Right renal cortex interstitium (tissue), 3 donors: Measurements from ENCODE around the gene AKR1C2. TPM values are rescaled to one million over a fixed set of nuclear protein-coding genes. Genes with fewer than 3 reads are reported as not detected.
"Not testable (repeated sequence)": the region's sequence is repeated elsewhere in the genome, so short reads cannot be mapped to it uniquely, and the experiment has no call there.

Experiments used
- DNase-seq, 3 donors: peaks; one replicate each; pipeline ENCODE4 v3.0.0-alpha.2; 2013; ENCODE audit warnings: low read depth in 3 of 3, low spot score in 2 of 3
- polyA plus RNA-seq, 3 donors: library from polyadenylated mRNA; unstranded; fragments of 120-200 nt; gene quantifications; one replicate each; pipeline ENCODE4 v1.2.1, GENCODE V29; 2013; ENCODE audit not compliant: insufficient read length in 3 of 3

AKR1C2 gene
- polyA plus RNA-seq = 10 to 100 TPM in 1 of 3 donors, 1 to 10 TPM in 2; 7.9 to 10.2 (median 8.6) TPM

DNA sequence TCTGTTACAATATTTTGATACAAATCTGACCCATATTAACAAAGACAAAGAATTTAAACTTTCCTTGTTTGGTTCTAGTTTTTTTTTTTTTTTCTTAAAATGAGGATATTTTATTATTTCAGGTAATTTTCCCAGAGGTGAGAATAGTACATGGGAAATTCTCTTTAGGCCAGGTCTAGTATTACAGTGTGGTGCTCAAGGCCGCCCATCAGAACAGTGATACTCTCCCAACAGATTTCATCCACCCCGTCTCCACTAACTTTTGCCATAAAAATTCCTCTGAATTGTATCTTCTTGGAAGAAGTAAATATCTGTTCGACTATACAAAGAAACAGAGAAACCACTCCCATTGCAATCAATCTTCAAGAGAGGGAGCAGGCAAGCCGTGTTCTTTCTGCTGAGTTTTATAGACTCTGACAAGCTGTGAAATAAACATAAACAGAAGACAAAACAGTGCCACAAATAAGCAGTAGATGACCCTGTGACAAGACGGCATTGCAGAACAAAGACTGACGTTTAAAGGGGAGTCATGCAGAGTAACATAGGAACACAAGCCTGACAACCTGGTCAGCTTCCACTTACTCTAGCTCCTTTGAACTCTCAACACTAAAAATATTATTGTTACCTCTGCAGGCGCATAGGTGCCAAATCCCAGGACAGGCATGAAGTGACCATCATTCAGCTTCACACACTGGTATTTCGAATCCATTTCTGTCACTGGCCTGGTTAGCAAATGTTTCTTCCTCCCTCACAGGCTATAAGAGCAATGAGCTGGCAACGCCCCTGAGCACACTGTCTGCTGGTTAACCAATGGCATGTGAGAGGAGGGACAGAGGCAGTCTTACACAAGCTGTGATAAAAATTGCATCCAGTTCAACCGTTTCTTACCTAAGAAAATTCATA is at the start of gene AKR1C2:
AKR1C2 (minus strand) TSS at position 731 of the 903 bp plus-strand sequence; CDS start at position 709, 22 bp downstream.
- DNase-seq = not testable (repeated sequence)

DNA sequence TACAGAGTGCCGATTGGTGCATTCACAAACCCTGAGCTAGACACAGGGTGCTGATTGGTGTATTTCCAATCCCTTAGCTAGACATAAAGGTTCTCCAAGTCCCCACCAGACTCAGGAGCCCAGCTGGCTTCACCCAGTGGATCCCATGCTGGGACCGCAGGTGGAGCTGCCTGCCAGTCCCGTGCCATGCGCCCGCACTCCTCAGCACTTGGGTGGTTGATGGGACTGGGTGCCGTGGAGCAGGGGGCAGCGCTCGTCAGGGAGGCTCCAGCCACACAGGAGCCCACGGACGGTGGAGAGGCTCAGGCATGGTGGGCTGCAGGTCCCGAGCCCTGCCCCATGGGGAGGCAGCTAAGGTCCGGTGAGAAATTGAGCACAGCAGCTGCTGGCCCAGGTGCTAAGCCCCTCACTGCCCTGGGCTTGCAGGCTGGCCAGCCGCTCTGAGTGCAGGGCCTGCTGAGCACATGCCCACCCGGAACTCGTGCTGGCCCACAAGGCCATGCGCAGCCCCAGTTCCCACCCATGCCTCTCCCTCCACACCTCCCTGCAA is 49.4 kb upstream of the AKR1C2 start:
- DNase-seq = not testable (repeated sequence)

DNA sequence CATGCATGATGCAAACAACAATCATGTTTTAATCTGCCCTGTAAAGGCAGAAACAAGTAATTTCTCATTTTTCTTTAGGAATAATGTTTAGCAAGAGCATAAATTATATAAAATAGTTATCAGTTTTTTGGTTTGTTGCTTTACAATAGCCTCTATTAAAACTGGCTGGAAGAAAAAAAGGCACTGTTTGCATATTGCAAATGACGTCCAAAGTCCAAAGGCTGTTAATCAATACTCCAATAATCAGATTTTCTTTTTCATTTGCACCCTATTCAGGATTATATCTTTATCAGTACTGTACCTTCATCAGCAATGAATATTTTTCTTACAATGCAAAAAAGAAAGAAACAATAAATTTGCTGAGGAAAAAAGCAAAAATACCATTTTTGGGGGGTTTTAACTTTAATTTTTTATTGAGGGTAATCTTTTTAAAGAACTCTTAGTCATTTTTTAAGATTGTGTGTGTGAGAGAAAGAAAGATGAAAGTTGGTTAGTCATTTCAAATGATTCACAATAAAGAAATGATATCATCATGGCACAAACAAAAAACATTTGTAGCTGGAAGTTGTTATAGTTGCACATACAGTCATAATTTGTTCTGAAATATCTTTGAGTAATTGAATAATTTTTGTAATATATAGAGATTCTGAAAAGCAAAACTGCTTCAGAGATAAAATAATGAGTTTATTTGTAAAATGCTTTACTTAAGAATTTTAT is 44.4 kb upstream of the AKR1C2 start:
- DNase-seq = no peak

DNA sequence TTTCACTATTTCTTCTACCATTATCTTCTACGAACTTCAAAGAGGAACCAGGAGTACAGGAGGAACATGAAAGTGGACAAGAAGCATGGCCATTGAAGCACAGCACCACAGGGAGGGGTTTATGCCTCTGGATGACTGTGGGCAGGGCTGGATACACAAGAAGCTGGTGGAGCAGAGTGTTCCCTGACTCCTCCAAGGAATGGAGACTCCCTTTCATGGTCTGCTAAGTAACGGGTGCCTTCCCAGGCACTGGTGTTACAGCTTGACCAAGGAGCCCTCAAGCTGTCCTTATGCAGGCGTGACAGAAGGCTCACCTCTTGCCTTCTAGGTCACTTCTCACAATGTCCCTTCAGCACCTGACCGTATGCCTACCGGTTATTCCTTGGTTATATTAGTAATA is 43.4 kb upstream of the AKR1C2 start:
- DNase-seq = not testable (repeated sequence)

DNA sequence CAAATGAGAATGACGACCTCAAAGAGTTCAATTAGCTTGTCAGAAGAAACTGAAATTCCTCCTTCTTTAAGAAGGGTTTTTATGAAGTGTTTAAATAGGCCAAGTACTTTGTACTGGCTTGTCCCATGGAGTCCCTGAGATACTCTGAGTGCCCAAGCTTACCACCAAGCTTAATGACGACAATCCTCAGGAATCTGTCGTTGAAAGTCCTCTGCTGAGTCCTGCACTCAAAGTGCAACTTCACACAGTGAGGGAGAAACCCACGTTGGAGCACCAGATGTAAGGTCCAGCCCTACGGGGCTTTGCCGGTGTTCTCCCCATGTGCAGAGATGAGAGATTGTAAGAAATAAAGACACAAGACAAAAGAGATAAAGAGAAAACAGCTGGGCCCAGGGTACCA is 42.8 kb upstream of the AKR1C2 start:
- DNase-seq = no peak

DNA sequence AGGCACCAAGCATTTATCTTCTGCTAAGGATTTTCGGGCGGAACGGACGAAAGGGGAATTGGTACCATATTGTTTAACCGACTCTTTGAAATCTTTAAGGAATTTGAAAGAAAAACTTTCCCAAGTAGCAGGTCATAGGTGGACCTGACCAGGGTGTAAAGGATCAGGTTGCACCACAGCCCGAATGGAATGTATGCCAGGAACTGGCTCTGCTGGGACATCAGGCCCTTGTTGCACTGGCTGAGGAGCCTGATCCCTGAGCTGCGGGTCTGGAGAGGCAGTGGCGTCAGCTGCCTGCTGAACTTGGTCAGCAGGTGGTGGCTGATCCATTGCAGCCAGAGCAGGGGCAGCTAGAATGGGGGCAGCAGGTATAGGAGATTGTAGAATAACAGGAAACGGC is 41.4 kb upstream of the AKR1C2 start:
- no peak for DNase-seq

DNA sequence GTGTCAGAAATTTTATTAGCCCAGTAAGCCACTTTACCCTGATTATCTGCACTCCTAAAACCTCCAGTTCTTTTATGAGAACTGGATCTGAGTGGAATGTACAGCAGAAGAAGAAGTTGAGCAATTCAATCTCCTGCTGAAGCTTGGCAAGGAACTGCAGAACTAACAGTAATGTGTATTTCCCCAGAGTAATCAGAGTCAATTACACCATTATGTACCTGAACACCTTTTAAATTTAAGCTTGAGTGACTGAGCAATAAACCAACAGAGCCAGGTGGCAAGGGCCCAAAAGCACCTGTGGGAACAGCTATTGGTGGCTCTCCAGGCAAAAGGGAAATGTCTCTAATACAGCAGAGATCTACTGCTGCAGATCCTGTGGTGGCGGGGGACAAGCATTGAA is 40.1 kb upstream of the AKR1C2 start:
- DNase-seq = no peak

DNA sequence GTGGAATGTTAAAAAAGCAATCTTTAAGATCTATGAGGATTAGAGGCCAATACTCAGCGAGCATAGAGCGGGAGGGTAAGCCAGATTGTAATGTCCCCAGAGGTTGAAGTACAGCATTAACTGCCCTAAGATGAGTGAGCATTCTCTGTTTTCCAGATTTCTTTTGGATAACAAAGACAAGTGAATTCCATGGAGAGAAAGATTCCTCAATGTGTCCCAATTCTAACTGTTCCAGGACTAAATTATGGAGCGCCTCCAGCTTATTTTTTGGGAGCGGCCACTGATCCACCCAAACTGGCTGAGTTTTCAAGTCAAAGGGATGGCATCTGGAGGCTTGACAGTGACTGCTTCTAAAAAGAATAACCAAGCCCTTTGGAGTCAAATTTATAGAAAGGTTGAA is 39.3 kb upstream of the AKR1C2 start:
- no peak for DNase-seq

DNA sequence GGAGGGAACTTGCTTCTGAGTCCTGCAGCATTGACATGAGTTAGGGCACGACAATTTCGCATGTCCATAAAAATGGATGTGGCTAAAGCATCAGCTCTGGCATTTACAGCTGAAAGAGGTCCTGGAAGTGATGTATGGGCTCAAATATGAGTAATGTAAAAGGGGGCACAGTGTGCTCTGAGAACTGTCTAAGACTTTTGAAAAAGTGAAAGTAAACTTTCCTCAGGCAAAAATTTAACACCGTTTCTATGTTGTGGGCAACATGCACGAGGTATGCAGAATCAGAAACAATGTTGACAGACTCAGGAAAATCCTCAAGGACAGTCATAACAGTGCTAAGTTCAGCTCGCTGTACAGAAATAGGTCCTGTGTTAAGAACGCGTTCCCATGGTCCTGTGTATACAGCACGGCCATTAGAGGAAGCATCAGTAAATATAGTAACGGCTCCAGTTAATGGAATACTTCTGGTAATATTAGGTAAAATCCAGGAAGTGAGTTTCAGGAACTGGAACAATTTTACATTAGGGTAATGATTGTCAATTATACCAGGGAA is 37.9 kb upstream of the AKR1C2 start:
- no peak for DNase-seq

DNA sequence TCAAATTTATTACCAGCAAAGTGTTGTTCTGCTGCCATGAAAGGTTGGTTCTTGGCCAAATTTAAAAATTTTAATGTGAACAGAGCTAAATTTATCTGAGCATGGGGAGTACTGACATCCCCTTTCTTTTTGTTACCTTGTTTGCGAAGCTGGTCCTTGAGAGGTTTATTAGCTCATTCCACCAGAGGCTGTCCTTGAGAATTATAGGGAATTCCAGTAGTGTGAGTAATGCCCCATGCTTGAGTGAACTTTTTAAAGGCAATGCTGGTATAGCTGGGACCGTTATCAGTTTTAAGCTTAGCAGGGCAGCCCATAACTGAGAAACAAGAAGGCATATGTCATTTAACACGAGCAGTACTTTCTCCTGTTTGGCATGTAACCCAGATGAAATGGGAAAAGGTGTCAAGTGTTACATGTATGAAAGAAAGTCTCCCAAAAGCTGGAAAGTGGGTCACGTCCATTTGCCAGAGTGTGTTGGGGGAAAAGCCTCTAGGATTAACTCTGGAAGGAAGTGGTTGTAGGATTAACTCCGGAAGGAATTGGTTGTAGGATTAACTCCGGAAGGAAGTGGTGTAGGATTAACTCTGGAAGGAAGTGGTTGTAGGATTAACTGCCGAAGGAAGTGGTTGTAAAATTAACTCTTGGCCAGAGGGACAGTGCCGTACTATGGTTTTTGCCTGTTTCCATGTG is 37.3 kb upstream of the AKR1C2 start:
- no peak for DNase-seq

DNA sequence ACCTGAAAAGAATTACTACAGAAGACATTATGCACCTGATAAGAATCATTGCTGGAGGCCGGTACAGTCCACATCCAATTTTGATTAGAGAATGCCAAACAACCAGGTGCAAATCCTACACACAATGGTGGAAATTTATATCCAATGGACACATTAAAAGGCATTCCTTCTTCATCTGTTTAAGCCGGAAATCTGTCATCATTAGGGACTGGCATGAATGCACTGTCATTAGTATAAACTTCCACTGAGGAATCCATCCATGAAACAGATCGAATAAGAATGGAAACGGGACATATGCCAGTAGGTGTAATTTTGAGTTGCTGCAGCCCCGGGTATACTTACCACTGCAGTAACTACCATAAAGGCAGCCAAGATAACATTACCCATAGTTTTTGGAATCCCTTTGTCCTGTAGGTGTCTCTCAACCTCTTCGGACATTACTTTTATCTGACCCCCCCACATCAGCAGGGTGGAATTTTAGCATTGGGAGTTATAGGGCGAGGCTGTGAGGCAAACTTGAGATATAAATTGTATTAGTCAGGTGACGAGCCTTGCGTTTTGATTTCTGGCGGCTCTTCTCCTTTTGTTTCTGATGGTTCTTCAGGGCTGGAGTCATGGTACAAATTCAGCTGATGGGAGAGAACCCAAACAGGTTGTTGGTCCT is 36.5 kb upstream of the AKR1C2 start:
- DNase-seq = no peak

DNA sequence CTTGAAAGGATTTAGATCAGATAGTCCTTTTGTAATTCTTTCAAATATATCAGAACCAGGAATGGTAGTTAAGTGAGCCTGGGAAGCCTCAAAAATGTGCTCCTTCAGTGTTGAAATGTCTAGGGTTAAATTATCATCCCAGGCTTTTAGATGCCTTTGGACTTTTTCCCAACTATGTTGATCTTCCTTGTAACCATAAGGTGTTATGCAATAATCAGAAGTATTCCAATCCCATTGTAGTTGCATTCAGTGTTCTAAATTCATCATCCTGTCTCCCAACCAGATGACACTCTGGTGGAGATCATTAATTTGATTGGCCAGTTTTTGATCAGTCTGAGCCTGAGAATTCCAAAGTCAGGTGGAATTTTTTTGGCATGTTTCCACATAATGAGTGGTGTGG is 35.1 kb upstream of the AKR1C2 start:
- DNase-seq = no peak

DNA sequence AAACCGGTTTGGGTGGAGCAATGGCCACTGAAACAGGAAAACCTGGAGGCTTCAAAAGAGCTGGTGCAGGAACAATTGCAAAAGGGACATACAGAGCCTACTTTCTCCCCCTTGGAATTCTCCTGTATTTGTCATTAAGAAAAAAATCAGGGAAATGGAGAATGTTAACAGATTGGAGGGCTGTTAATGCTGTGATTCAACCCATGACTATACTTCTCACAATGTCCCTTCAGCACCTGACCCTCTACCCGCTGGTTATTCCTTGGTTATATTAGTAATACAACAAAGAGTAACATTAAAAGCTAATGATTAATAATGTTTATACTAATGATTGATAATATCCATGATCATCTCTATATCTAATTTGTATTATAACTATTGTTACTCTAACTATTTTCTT is 34.4 kb upstream of the AKR1C2 start:
- no peak for DNase-seq

DNA sequence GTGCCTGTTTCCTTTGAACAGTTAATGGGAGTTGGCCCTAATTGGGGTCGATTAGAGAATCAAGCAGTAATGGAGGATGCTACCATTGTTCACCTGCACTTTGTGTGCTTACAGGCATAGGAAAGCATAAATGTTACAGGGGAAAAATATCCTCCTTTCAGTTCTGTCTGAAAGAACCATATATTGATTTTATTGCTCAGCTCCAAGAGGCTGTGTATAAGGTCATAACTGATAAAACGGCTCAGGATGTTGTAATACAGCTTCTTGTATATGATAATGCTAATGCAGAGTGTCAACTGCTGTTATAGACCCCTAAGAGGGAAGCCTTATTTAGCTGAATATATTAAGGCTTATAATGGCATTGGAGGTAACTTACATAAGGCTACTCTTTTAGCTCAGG is 32.9 kb upstream of the AKR1C2 start:
- DNase-seq = no peak

DNA sequence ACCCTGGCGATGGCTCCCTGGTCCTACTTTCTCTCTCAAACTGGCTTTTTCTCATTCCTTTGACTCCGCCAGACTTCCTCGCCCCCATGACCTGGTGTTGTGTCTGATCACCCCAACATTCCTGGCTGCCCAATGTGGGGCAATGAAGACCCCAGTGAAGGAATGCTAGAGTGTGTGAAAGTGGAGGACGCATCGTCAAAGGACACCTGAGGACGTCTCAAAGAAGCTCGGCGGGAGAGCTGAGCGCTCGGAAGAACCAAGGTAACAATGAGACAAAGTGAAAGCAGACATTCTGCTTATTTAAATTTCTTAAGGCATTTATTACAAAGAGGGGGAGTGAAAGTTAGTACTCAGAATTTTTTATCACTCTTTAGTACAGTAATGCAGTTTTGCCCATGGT is 31.7 kb upstream of the AKR1C2 start:
- no peak for DNase-seq

DNA sequence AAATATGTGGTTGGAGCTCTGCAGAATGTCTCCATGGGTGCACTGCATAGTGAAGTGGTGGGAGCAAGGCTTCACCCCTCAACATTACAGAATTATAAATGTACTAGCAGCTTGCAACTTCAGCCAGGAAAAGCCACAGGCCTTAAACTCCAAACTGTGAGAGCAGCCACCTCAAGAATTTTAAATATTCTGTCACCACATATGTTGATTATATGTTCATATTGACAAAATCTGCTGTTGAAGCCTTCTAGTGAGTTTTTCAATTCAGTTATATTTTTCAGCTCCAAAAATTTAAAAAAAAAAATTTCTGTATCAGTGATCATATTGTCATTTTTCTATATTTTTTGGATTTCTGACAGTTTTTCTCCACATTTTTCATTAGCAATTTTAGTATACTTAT is 30.9 kb upstream of the AKR1C2 start:
- DNase-seq = no peak

DNA sequence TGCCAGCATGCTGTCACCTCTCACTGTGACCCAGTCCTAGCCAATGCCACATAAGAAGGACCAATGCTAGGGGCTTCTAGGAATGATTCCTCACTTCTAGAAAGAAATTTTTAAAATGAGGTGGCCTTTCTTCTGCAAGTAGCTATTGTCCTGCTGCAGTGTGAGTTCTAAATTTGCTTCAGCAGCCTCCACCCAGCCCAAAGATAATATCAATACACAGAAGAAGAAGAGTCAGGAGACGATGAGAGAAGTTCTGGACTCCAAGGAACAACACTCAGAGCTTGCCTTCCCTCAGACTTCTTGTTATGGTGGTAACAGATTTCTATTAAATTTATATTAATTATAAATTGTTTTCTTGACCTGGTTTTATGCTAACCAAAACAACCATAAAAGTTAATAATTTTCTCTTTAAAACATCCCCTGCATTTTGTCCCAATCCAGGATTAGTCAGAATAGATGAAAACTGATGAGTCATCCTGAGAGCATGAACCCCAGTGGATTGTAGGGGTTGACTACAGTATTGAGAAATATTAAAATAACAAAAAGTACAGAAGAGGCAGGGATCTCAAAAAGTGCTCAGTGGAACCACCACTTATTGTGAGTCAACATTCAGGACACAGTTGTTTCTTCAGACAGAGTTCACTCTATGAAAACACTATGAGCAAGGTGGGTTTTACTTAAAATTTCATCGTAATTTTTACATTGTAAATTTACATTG is 29.6 kb upstream of the AKR1C2 start:
- no peak for DNase-seq

DNA sequence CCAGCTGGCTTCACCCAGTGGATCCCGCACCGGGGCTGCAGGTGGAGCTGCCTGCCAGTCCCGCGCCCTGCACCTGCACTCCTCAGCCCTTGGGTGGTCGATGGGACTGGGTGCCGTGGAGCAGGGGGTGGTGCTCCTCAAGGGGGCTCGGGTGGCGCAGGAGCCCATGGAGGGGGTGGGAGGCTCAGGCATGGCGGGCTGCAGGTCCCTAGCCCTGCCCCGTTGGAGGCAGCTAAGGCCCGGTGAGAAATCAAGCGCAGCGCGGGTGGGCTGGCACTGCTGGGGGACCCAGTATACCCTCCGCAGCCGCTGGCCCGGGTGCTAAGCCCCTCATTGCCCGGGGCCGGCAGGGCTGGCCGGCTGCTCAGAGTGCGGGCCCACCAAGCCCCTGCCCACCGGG is 28.8 kb upstream of the AKR1C2 start:
- not testable (repeated sequence) for DNase-seq

DNA sequence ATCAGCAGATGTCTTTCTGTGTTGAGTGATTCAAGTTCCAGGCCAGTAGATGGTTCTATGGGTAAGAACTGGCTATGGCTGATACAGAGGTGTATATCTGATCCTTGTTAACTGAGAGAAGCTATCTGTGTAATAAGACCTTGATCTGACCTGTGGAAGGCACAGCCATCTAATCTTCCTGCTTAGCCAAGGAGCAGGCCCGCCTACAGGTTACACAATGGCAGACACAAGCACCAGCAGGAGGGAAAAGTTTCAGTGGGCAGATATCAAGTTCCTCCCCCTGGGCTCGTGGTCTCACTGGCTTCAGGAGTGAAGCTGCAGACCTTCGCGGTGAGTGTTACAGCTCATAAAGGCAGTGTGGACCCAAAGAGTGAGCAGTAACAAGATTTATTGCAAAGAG is 27.9 kb upstream of the AKR1C2 start:
- DNase-seq = not testable (repeated sequence)

DNA sequence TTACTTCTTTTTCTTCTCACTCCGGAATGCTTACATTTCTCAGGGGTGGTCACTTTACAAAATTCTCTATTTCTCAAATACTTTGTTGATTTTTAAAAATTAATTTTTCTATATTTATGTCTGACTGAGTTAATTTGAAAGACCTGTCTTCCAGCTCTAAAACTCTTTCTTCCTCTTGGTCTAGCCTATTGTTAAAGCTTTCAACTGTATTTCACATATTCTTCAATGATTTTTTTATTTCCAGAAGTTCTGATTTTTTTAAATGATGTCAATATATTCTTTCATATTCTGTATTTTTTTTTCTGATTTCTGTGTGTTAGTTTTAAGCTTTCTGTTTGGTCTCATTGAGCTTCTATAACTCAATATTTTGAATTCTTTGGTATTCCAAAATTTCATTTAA is 27.3 kb upstream of the AKR1C2 start:
- DNase-seq = no peak
